Panc1 (cell line): ENCODE results near the gene CCDC15.

Experiments
- POLR2AphosphoS5 ChIP-seq: IDR thresholded peaks from 2 replicates; pipeline ENCODE4 v1.6.1; 2012; ENCODE audit warnings: mild to moderate bottlenecking, low read depth, low read length, moderate library complexity
- REST ChIP-seq, 2 experiments: IDR thresholded peaks; 2 replicates each; pipeline ENCODE4 v1.6.1; 2011 to 2012; ENCODE audit warnings: low read depth in 2 of 2, control low read depth in 1 of 2, low read length in 1 of 2, mild to moderate bottlenecking in 1 of 2, moderate library complexity in 1 of 2; ENCODE audit not compliant: insufficient read depth in 1 of 2
- SIN3A ChIP-seq: IDR thresholded peaks from 2 replicates; pipeline ENCODE4 v1.6.1; 2012; ENCODE audit warnings: low read depth, mild to moderate bottlenecking, low read length, moderate library complexity, borderline replicate concordance; ENCODE audit not compliant: insufficient read depth
- TCF7L2 ChIP-seq: IDR thresholded peaks from 2 replicates; pipeline ENCODE4 v1.6.1; 2011; ENCODE audit warnings: mild to moderate bottlenecking, low read depth, low read length, inconsistent platforms
- TF ChIP-seq, protein P1 (sequence below): fragments of 450-650 bp; IDR thresholded peaks from 2 replicates; pipeline ENCODE4 v1.5.1; 2017; ENCODE audit warnings: mild to moderate bottlenecking

- TF ChIP-seq, protein P1, sequence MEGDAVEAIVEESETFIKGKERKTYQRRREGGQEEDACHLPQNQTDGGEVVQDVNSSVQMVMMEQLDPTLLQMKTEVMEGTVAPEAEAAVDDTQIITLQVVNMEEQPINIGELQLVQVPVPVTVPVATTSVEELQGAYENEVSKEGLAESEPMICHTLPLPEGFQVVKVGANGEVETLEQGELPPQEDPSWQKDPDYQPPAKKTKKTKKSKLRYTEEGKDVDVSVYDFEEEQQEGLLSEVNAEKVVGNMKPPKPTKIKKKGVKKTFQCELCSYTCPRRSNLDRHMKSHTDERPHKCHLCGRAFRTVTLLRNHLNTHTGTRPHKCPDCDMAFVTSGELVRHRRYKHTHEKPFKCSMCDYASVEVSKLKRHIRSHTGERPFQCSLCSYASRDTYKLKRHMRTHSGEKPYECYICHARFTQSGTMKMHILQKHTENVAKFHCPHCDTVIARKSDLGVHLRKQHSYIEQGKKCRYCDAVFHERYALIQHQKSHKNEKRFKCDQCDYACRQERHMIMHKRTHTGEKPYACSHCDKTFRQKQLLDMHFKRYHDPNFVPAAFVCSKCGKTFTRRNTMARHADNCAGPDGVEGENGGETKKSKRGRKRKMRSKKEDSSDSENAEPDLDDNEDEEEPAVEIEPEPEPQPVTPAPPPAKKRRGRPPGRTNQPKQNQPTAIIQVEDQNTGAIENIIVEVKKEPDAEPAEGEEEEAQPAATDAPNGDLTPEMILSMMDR, result no peak
- TF ChIP-seq POLR2AphosphoS5 (no peak), REST (IDR thresholded peaks at IDR 0.05; ENCODE audit: insufficient read depth in 1 of 2, low read depth in 2 of 2, low read length in 1 of 2) (no peak), TCF7L2 (no peak), SIN3A (no peak)
Measured at GRCh38 chr11:124987096-124987495, 33.1 kb downstream of the CCDC15 start.
